Activated naive CD4-positive, alpha-beta T cell treated with Interleukin-2 at 50 U/mL for 16 hours (primary cell): ENCODE results near the gene C1QTNF12.
A peak's percentile ranks its signal among the peaks of the same experiment; 100 is the strongest.

Source experiments
- DNase-seq: peaks from one replicate; pipeline ENCODE4 v3.0.0-alpha.2; 2020

The C1QTNF12 gene

DNA sequence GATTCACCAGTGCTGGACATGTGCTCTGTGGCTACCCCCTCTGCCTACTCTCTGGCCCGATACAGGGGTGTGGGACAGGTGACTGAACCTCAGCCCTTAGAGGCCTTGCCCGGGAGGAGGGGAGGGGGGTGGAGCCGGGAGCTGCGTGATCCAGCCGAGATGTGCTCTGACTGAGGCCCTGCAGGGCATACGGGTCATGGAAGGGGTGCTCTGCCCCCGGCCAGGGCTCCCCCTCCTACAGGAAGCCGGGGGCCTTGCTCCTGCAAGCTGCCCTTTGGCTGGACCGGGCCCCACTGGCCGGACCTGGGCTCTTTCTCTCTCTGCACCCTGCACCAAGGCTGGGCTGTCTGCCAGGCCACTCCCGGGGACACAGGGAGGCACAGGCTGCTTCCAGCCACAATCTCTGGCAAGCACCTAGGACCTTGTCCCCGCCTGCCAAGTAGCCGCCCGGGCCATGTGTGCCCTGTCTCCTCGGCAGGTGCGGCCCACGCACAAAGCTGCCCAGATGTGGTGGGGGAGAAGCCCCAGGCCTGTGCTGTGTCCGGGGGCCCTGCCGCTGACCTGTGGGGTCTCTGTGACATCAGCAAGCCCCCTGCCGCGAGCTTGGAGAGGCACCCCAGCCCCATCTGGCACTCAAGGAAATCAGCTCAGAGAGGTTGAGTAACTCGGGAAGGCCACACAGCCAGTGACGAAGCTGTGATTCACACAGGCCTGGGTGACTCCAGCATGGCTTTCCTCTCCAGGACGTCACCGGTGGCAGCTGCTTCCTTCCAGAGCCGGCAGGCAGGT lies 35.2 kb upstream of the C1QTNF12 start:
- no peak for DNase-seq

DNA sequence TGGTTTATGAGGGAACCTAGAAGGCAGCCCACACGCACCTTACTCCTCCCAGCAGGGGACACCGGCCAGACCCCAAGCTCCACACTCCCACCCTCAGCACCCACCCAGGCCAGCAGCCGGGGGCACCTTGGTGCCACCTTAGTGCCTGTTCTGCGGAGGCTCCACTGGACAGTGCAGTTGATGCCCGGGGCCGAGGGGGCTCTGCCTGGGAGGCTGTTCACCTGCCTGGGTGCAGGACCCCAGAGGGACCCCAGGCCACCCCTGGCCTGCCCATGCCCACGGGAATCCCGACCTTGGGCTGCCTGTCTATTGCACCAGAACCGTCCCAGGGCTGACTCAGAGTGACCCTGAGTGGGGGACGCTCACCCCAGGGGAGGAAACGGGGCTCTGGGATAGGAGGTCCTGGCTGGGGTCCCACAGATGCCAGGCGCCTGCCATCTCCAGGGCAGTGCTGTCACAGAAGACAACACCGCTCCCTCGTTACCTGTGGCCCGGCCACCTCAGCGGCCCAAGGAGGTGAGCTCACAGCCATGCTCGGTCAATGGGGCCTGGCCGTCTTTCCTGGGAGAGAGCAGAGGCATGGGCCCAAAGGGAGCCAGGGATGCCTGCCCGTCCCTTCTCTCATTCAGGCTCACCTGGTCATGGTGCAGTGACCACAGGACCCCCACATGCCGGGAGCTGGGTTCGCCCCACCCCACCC lies 34.4 kb upstream of the C1QTNF12 start:
- DNase-seq: no peak

DNA sequence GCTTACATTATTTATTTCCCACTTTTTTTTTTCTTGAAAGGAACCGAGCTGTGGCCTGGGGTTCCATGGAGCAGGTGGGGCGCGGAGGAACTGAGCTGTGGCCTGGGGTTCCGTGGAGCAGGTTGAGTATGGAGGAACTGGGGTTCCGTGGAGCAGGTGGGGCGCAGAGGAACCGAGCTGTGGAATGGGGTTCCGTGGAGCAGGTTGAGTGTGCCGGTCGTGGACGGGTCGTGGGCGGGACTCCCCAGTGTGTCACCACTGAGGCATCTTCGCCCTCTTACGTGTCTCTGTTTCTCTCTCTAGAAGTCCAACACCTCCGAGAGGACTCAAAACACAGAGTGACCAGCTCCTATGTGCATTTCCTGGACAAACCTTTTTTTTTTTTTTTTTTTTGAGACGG lies 32.5 kb upstream of the C1QTNF12 start:
- DNase-seq: no peak

DNA sequence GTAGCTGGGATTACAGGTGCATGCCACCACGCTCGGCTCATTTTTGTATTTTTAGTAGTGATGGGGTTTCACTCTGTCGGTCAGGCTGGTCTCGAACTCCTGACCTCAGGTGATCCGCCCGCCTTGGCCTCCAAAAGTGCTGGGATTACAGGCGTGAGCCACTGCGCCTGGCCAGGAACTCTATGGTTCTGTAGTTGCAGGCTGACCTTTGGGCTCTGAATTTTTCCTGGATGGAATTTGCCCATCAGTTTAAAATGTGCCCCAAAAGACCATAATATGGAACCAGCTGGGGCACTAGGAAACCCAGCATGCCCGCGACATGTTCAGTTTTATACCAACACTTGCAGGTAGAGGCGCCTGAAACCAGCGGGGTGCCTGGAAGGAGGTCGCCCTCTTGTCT lies 32.1 kb upstream of the C1QTNF12 start:
- DNase-seq: no peak

DNA sequence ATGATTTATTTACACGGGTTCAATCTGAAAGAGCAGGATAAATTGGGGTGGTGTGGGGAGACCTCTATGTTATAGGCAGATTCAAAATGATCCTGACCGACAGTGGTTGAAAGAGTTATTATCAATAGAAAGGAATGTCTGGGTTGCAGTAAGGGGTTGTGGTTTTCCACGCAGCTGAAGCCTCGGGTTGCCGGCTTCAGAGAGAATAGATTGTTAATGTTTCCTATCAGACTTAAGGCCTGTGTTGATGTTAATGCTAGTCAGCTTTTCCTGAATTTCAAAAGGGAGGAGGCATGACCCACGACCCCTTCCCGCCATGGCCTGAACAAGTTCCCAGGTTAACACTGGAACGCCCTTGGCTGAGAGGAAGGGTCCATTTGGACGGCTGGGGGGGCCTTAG lies 29.3 kb upstream of the C1QTNF12 start:
- DNase-seq: no peak

DNA sequence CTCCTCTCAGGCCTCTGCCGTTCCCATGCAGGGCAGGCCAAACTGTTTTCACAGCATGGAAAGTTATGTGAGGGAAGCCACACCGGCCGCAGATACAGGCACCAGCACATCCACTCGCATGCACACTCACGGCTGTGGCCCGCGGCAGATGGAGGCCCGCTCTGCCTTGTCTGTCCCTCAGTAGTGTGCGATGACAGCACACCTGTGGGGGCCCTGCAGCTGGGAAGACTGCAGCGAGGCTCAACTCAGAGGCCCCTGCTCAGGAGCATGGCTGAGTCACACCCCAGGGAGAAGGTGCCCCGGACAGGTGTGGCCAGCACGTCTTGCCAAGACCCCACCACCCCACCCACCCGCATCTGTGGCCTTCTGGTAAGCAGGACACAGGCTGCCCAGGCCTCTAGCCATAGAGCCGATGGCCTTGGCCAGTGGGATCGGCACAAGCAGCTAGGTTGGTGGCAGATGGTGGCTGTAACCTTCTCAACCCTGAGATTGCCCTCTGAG lies 28.5 kb upstream of the C1QTNF12 start:
- no peak for DNase-seq

DNA sequence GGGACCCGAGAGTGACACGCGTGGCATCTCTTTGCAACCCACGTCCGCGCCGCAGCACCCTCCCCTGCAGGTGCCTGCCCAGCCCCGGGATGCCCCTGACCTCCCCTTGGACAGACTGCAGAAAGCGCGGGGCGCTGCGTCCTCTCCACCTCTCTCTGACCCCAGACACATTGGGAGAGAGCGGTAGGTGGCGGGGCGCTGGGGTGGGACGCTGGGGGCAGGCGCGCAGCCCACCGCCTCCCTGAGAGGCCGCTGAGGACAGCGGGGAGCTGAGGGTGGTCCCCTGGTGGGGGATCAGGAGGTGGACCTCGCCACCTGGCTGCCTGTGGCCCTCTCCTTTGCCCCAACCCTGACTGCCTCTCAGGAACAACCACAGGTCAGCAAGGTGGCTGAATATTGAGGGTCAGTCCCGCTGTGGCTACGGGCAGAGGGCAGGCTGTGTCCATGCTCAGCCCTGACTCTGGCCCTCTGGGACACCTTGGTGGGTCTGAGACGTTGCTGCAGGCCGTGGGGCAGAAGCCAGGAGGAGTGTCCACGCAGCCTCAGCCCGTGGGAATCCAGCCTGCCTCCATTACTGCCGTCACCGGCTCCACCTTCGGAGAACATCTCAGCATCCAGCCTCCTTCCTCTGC lies 27.9 kb upstream of the C1QTNF12 start:
- no peak for DNase-seq

DNA sequence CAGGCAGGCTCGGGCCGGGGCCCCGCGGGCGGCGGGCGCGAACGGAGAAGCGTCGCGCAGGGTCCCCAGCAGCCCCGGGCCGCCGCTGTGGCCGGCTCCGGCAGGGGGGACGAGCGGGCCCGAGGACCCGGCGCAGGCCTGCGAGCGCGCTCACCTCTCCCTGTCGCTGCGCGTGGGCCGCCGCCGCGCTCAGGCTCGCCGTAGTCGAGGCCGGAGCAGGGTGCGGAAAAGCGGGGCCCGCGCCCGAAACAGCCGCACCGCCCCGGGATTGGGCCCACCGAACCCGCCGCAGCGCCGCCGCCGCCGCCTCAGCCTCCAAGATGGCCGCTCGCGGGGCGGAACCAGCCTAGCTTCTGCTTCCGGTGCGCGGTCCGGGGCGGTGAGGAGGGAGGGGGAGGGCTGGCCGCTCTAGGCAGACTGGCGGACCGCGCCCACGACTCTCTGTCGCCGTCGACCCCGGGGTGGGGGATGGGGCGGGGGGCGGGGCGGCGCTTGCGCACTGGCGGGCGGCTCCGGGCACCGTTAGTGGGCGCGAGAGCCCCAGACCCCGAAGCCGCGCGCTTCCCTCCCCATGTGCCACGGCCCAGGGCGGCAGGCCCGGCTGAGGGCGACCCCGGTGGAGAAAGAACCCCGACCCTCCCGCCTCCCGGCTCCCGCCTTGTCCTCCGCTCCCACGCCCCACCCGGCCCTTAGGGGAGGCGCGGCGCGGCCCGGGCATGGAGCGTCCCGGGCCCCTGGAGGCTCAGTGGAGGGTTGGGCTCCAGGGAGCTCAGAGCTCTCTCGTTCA lies 27.2 kb upstream of the C1QTNF12 start, which contains the start of gene UBE2J2:
Gene UBE2J2 (minus strand): TSS at position 343 of the 787 bp plus-strand sequence. CDS start 5,862 bp downstream, outside the sequence.
- DNase-seq: peak; percentile 93

DNA sequence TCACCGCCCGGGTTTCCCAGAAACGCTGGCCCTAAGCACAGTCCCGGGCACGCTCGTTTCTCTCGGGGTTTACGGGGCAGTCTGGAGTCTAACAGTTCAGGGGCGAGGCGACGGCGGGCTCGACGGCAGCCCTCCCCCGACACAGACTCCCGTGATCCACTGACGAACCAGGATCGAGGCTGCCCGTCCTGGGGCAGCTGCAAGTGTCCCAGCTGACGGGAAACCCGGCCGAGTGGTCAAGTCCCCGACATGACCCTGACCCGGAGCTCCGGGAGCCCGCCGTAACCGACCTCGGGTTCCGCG lies 26.6 kb upstream of the C1QTNF12 start:
- DNase-seq: no peak

DNA sequence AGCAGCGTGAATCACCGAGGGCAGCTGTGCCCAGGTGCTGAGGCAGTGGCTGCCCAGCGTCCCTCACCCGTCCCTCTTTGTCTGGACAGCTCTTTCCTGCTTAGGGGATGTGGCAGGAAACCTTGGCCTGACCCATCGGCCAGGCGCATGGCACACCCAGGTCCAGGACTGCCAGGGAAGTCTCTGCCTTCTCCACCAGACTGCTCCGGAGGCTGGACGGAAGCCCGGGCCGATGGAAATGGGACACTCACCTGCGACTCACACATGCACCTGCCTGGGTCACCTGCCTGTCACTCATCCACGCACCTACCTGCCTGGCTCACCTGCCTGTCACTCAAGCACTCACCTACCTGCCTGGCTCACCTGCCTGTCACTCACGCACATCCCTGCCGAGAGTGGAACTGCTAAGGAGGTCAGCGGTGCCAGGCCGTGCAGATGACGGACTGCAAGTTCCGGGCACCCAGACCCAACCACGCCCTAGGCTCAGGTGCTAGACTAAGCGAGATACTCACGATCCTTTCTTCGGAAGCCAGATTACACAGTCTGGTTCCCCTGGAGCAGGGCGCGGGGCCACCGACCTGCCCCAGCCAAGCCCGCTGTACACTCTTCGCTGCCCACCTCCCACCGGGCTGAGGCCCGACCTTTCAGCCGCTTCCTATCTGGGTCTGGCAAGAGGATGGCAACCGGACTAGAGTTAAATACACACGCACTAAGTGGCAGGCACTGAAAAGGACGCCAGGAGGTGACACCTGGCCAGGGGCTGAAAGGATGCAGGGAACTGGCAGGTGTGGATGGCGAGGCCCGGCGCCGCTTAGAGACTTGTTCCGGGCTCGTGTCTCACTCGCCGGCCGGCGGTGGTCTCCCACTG lies 26.1 kb upstream of the C1QTNF12 start:
- peak; percentile 15 for DNase-seq

DNA sequence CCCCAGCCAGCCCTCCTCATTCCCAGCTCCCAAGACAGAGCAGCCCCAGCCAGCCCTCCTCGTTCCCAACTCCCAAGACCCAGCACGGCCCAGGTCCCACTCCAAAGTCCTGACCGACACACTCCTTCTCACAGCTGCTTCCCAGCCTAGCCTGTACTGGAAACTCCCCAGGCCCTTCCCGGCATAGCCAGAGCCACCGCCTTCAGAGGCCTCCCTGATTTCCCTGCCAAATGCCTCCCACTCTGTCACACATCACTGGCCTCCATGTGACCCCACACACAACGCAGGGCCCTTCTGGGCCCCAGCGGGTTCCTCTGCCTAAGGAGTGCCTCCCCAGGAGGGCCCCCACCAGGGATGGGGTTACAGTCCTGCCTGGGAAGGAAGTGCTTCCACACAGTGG lies 24.3 kb upstream of the C1QTNF12 start:
- DNase-seq: no peak

DNA sequence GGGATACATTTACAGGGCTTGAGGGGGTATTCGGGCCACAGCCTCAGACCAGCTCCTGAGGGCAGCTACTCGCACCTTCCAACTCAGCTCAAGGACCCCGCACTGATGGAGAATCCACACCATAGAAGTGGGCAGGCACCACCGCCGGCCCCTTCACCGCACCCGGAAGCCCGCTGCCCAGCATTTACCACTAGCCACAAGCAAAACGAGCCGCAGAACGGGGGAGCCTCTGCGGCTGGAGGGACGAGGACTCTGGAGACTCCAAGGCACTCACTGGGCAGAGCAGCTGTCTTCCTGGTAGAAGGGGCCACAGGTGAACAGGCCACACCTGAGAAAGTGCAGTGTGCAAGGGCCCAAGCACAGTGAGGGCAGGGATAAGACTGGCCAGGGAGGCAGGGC lies 21.8 kb upstream of the C1QTNF12 start:
- DNase-seq: no peak

DNA sequence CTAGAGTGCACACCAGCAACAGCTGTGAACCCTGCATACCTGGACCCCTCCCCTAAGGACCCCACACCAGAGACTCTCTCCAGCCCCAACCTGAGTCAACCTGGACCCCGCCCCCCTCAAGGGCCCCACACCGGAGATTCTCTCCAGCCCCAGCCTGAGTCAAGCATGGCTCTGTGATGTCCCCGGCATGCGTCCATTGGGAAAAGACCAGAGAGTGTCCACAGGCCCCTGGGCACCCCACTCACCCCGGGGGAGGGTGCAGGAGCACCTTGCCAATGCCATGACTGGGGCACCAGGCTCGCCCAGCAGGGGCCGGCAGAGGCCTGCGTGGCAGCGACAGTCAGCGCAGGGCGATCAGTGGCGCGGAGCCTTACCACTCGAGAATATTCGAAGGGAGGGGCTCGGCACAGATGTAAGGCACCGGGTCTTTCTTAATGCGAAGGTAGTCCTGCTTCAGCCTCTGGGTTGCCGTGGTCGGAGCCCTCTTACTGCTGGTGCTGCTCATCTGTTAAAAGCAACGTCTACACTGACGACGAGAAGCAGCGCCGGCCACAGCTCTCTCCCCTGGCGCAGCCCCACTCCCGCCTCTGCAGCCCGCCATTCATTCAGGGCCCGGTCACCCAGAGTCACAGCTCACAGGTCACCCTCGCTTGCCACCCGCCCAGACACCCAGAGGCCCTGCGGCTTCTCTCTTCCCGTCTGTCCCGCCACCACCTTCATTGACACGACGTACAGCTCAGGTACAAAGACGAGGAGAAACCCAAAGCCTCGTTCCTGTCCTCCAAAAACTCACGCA lies 21.2 kb upstream of the C1QTNF12 start:
- DNase-seq: no peak

DNA sequence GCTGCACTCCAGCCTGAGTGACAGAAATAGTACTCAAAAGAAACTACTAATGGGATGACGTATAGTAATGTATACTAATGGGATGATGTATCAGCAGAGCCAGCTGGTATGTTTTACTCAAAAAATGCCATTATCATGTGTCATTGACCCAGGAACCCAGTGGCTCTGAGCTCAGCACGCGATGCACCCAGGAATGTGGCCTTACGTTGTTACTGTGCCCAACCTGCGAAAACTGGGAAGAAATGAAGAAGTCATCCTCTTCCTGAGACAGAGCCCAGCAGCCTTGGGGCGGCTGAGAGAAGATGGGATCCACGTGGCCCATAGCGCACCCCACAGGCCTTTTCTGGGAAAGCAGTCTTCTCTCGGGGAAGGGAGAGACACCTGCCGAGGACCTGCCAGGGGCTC lies 18.3 kb upstream of the C1QTNF12 start:
- peak; percentile 15 for DNase-seq

DNA sequence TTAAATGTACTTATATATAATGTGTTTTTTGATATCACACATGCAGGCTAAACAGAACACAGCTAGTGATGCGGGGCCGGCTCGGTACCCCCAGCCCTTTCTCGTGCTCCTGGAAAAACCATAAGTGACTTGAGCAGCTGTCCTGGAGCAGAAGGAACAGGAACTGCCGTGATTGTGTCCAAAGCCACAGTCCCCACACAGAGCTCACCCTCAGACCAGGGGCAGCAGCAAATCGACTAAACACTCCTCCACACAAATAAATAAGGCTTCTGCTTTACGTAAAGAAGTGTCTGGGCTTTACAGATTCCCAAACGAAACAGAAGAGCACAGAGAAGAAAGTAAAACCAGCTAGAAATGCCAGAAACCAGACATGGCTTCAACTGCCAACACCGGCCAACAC lies 17.5 kb upstream of the C1QTNF12 start:
- no peak for DNase-seq

DNA sequence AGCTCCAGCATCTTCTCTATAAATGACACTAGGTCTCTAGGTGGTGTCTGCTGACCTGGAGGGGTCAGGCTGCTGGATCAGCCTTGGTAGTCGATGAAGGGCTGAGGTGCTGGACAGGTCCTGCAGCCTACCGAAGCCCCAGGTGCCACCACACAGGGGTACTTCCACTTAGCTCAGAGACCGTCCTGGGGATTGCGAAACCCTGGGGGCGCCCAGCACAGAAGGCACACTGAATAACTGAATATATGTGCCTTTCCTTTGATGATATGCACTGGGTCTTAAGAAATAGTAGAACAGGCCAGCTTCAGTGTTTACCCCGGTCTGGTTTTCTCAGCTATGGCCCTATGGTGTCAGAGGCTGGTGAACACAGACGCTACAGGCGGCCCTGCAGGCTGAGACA lies 16.2 kb upstream of the C1QTNF12 start:
- no peak for DNase-seq

DNA sequence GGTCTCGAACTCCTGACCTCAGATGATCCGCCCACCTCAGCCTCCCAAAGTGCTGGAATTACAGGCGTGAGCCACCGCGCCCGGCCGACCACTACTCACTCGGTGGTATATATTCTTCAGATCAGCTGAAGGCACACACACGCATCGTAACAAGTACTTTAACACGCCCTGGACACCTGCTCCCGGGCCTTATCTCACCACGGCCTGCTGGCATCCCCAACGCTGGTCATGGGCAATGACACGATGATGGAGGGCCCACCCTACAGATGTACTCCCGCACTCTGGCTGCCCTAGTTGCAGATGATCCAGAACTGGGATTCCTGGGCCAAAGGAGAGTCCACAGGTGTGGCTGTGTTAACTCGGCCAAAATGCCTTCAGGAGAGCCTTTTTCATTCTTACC lies 15.5 kb upstream of the C1QTNF12 start:
- DNase-seq: no peak

DNA sequence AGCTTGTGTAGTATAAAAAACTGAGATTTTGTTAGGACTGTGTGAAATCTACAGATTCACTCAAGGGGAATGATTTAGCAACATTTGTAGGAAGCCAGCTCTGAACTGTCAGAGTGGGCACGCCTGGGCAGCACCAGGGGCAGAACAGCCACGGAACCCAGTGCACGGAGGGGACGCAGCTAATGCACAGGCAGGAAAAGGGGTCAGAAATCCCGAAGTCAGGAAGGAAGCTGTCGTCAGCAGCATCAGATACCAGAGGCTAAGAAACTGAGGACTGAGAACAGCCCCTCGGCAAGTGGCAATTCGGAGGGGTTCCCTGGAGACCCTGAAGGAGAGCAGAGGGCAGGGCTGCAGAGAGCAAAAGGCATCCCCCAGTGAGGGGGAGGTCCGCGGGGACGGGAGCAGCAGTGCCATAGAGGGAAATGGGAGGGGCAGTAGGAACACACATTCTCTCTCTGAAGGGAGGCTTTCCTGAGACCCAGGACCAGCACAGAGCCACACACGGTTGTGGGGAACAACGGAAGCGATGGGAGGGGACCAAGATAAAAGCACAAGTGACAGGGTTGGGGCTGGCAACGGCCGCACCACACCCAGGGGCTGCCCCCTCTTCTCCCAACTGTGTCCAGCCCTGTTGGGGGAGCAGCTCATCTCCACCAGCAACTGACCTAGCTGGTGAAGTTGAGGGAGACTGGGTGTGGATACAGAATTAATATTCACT lies 14.5 kb upstream of the C1QTNF12 start:
- DNase-seq: no peak

DNA sequence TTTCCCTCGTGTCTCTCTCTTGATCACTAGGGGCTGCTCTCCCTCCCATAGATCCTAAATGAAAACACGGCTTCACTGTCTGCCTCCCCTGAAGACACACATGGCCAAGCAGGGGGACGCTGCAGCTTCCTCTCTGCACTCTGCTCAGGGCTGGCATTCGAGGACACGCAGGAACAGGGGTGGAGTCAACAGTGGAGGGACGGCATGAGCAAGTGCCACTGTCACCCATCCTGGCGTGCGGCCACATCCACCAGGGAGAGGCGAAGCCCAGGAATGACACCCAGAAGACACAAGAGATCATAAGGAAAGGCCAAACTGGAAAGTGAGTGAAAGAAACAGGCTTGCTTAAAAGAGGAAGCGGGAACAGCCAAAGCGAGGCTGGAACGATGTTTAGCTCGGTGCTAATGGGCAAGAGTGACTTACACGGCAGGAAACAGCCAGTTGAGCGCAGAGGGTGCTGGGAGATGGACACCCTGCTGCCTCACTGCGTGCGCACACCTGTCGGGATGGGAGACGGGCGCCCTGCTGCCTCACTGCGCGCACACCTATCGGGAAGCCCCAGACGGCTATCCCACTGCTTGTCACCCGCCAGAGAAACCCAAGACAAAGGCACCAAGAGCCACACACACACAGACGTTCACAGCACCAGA lies 13.6 kb upstream of the C1QTNF12 start:
- no peak for DNase-seq

DNA sequence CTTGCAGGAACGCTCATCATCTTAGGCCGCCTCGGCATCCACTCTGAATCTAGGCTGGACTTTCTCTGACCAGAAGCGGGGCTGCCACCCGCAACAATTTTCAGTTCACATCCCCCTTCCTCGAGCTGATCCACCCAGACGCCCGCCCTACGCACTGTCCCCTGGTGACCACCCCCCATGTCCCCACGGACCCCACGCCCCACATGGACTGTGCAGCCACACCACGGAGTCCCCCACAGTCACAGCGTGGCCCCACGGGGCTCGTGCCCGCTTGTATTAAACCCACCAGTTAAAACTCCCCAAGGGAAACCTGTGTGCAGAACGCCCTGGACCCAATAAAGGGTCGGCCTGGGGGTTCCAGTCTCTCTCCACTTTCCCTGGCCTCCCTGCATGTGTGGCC lies 13.0 kb upstream of the C1QTNF12 start:
- DNase-seq: no peak
